RPMI7951 (cell line): ENCODE data around the gene EPB41. TPM values are rescaled to one million over a fixed set of nuclear protein-coding genes. Genes with fewer than 3 reads are reported as not detected.
"Not testable (repeated sequence)": the region's sequence is repeated elsewhere in the genome, so short reads cannot be mapped to it uniquely, and the experiment has no call there.

Source experiments
- DNase-seq: peaks from one replicate; pipeline ENCODE4 v3.0.0-alpha.2; 2012; ENCODE audit warnings: low read depth
- total RNA-seq: library from RNA; depleted of rRNA; stranded (reverse); fragments of >200 nt; shearing (Covaris generic); gene quantifications from 2 replicates; pipeline ENCODE4 v1.2.3, GENCODE V29; 2014

The EPB41 gene
- total RNA-seq, 1 experiment from 2014 or later: 12.1 TPM

- no peak for DNase-seq
These were observed 137.7 kb downstream of the EPB41 start for GRCh38 chr1:29052100-29052499.

DNA sequence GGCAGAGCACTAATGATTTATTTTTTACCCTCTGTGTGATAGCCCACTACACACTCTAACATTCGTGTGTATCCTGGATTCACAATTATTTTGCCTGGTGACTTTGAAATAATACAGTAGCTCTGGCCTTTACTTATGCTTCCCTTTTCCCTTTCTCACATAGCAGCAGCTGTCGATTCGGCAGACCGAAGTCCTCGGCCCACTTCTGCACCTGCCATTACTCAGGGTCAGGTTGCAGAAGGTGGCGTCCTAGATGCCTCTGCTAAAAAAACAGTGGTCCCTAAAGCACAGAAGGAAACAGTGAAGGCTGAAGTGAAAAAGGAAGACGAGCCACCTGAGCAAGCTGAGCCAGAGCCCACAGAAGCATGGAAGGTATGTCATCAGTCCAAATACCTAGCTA is 138.6 kb downstream of the EPB41 start:
- DNase-seq: no peak

DNA sequence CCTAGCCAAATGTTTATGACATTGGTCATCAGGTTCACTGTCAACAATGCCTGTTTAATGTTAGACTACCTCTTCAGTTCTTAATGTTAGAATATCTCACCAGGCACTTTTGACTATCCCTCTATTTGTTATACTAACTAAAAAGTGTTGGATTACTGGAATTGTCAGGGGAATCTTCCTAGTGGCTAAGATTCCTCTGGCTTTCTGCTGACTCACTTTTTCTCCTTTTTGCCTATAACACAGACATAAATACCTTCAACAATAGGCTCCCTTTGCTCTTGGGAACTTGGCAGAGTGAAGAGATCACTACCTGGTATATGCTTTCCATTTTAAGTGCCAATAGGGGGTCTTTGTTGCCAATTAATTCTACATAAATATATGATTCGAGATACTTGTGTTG is 140.8 kb downstream of the EPB41 start:
- DNase-seq: no peak

DNA sequence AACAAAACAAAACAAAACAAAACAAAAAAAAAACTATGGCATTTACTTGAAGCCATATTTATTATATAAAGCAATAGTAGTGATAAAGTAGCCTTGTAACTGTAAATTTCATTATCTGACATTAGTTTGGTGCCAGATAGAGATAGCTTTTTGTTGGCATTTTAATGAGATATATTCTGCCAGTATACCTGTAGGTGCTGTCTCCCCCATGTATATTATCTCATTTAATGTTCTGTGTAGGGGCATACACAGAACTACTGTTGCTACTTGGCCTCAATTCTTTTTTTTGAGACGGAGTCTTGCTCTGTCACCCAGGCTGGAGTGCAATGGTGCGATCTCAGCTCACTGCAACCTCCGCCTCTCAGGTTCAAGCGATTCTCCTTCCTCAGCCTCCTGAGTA is 141.9 kb downstream of the EPB41 start:
- no peak for DNase-seq

DNA sequence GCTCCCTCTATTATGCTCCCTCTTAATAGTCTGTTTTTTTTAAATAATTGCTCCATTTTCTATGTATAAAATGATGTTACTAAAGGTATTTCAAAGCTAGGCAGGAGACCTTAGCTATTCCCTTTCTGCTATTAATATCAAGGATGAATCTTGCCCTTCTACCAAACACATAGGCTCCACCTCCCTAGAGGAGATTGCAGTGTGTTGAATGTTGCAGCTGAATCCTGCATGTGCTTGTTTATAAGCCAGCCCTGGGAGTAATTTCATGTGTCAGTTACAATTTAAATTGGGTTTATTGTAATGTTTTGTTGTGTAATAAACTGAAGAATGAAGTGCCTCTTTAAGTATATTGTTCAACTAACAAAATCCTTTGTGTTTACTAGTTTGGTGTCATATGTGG is 143.3 kb downstream of the EPB41 start:
- no peak for DNase-seq

DNA sequence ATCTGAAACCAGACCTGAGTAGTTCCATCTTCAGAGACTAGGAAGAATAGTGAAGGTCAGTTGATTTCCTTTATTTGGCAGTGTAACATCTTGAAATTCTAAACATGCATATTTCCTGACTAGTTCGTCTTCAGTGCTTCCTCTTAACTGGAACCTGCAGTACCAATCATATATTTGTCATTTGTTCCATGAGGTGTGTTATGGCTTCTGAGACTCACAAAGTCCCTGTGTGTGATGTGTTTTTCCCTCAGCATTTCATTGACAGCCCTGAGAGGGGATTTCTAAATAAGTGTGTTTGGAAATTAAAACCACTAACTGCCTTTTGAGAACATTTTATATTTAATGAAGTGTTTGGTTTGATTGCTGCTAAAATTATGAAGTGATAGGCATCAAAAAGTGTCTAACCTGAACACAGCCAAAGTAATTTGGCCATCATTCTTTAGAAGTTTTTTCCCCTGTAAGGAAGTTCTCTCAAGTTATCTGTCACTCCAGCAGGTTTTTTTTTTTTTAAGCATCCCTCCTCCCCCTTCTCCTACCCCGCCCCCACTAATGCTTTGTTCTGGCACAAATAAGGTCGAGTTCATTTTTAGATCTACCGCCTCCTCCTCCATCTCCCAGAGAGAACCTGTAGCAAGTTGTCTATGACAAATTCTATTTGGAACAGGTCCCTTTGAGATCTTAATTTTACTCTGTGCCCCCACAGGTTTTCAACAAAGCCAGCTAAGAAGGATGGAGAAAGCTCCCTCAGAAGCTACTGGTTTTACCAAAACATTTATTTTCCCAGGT is 148.0 kb downstream of the EPB41 start:
- no peak for DNase-seq

DNA sequence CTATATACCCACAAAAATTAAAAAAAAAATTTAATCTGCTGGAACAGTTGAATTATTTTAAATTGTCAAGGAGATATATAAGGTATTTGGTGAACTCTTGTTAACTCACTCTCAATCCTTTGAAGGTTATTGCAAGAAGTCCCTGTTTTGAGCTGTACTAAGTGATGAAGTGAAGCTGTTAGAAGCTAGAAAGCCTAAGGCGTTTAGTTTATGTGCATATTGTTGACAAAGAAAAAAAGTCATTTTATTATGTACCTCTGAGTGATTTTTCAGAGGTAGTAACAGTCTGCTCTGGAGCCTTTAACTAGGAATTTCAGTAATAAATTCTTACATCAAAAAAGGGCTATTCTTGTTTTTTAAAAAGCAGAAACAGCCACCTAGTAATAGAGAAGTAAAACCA is 149.7 kb downstream of the EPB41 start:
- DNase-seq: no peak

GRCh38 chr1:29077155-29077554 is 162.8 kb downstream of the EPB41 start:
- DNase-seq: no peak

DNA sequence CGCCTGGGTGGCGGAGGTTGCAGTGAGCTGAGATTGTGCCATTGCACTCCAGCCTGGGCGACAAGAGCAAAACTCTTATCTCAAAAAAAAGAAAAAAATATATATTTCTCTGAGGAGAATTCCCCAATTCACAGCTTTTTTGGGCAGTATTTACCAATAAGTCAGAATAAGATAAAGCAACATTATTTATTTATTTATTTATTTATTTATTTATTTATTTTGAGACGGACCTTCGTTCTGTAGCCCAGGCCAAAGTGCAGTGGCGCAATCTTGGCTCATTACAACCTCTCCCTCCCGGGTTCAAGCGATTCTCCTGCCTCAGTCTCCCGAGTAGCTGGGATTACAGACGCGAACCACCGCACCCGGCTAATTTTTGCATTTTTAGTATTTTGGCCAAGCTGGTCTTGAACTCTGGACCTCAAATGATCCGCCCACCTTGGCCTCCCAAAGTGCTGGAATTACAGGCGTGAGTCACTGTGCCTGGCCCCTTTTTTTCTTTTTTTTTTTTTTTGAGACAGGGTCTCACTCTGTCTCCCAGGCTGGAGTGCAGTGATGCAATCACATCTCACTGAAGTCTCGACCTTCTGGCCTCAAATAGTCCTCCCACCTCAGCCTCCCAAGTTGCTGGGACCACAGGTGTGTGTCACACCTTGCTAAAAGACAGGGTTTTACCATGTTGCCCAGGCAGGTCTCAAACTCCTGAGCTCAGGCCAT is 165.7 kb downstream of the EPB41 start:
- not testable (repeated sequence) for DNase-seq

DNA sequence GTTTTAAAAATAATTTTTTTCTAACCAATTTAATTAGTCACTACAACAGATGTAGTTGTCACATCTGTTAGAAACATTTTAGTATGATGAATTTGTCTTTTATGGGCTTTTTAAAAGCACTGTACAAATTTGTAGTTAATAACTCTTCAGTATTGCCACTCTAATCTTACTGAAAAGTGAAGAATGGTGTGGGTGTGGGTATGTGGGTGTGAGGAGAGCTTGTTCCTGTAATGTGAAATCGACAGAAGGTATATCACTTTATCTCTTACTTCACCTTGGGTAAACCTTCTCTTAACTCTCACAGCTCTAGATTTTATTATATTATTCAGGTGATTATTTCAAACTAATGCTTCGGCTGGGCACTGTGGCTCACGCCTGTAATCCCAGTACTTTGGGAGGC is 166.8 kb downstream of the EPB41 start:
- DNase-seq: no peak

- DNase-seq: no peak
These were observed 168.2 kb downstream of the EPB41 start for GRCh38 chr1:29082519-29082918.

- DNase-seq: no peak
These were observed 169.2 kb downstream of the EPB41 start for GRCh38 chr1:29083317-29084195.

DNA sequence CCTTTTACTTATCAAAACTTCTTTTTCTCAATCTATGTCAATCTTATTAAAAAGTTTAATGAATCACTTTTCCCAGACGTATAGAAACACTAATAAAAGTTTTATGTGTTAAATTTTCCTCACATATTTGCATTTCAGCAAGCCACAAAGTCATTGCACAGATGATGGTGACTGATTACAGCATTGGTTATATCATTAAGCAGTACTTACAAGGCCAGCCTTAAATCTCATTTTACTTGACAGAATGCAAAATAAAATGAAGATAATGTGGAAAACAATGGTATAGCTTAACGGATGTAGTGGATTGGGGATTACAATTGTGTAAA is 169.8 kb downstream of the EPB41 start:
- DNase-seq: no peak

GRCh38 chr1:29090937-29091618 is 176.7 kb downstream of the EPB41 start:
- DNase-seq: no peak

- not testable (repeated sequence) for DNase-seq
These were observed 178.3 kb downstream of the EPB41 start for GRCh38 chr1:29092704-29093103.

- no peak for DNase-seq
These were observed 180.1 kb downstream of the EPB41 start for GRCh38 chr1:29094433-29094832.

DNA sequence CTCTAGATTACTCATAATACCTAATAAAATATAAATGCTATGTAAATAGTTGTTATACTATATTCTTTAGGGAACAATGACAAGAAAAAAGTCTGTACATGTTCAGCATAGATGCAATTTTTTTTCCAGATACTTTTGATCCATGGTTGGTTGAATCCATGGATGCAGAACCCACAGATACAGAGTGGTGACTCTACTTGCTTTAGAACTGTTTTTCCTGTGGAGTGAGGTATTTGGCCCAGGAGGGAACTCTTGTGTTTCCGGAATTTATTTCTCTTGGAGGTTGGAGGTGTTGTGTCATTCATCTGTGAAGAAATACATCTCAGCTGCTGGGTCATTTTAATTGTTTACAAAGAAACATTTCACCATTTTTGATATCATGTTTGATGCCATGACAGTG is 180.6 kb downstream of the EPB41 start:
- DNase-seq: no peak

GRCh38 chr1:29096231-29096886 is 182.0 kb downstream of the EPB41 start:
- DNase-seq: no peak

DNA sequence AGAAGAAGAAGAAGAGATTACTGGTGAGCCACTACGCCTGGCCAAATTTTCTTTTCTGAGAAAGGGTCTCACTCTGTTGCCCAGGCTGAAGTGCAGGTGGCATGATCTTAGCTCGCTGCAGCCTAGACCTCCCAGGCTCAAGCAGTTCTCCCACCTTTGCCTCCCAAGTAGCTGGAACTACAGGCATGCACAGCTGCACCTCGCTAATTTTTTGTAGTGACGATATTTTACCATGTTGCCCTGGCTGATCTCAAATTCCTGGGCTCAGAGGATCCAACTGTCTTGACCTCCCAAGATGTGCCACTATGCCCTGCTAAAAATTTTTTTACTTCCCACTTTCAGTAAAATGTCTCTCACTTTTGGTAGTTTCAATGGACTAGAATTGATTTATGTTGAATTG is 184.9 kb downstream of the EPB41 start:
- DNase-seq: no peak

DNA sequence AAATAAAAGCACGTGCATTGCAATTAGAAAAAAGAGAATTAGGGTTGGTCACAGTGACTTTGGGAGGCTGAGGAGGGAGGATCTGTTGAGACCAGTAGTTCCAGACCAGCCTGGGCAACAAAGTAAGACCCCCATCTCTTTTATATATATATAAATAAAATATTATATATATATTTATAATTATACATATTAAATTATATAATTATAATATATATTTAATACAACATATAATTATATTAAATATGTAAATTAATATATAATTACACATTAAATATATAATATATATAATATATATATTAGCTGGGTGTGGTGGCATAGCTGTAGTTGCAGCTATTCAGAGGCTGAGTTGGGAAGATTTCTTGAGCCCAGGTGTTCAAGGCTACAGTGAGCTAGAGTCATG is 186.1 kb downstream of the EPB41 start:
- DNase-seq: no peak

DNA sequence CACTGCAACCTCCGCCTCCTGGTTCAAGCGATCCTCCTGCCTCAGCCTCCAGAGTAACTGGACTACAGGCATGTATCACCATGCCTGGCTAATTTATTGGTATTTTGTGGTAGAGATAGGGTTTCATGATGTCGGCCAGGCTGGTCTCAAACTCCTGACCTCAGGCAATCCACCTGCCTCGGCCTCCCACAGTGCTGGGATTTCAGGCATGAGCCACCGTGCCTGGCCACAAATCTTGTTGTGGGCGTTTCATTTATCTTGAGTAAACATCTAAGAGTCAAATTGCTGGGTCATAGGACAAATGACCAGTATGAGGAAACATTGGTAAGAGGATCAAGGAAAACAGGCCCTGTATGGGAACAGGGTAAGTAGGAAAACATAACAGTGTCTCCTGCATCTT is 191.5 kb downstream of the EPB41 start:
- peak; percentile 24 for DNase-seq
